Mucosa of stomach (tissue), 1 donor: Measurements from ENCODE around the gene PLLP.
"Not testable (repeated sequence)": the region's sequence is repeated elsewhere in the genome, so short reads cannot be mapped to it uniquely, and the experiment has no call there.

Source experiments
- H3K27me3 ChIP-seq: one replicate; pipeline ENCODE4 v1.7.0; 2013; ENCODE audit warnings: mild to moderate bottlenecking, low read length; ENCODE audit not compliant: control insufficient read depth, insufficient read depth
- H3K36me3 ChIP-seq: one replicate; pipeline ENCODE4 v1.7.0; 2013; ENCODE audit warnings: low read length; ENCODE audit not compliant: control insufficient read depth, insufficient read depth
- H3K4me1 ChIP-seq: one replicate; pipeline ENCODE4 v1.7.0; 2013; ENCODE audit warnings: mild to moderate bottlenecking, low read length; ENCODE audit not compliant: control insufficient read depth, insufficient read depth
- H3K4me3 ChIP-seq: one replicate; pipeline ENCODE4 v1.7.0; 2013; ENCODE audit warnings: low read length
- H3K9ac ChIP-seq: one replicate; pipeline ENCODE4 v1.7.0; 2013; ENCODE audit warnings: mild to moderate bottlenecking, low read length, moderate library complexity
- H3K9me3 ChIP-seq: one replicate; pipeline ENCODE4 v1.7.0; 2013; ENCODE audit warnings: mild to moderate bottlenecking, low read length, moderate library complexity; ENCODE audit not compliant: control insufficient read depth
- donor health status: Pancreatic carcinoma.

PLLP gene

DNA sequence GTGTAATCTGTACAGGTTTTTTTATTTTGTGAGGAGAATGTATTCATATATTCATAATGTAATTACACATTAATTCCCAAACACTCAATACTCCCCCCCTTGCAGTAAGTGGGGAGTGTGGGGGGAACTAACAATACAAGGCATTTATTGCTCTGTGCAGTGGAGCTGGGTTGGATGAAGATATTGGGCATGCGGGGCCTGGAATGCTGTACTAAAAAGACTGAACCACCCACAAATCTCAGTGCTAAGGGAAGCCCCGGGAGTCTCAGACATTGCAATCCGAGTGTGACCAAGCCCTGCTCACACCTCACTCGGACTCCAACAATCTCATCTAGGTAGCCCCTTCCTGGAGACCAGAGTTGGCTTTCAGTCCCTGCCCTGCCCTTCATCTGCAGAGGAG, 6.0 kb downstream of the PLLP start:
- H3K4me3 ChIP-seq = no peak overlapping the region
- no peak overlapping the region for H3K9ac ChIP-seq
- no peaks in the 10 kb centered on the region for H3K9me3 ChIP-seq
- peaks cover 61% of the 10 kb centered on the region for H3K4me1 ChIP-seq
- peaks cover 2% of the 10 kb centered on the region for H3K27me3 ChIP-seq
- no peaks in the 10 kb centered on the region for H3K36me3 ChIP-seq

DNA sequence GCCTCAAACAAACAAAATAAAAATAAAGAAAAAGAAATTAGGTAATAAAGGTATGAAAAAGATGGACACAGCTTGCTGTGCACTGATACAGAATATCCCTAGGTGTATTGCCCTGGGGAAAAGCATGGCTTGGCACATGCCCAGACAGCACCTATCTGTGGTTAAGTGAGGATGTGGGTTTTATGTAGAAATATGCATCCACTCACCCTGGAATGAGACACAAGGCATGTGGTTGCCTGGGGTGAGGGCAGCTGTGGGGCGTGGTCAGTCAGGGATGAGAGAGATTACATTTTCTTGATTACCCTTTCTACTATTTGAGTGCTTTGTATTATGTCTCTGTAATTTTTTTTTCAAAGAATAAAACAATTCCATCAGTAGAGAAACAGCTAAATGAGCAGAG, 6.9 kb downstream of the PLLP start:
- Histone ChIP-seq H3K4me1 (peaks cover 66% of the 10 kb centered on the region), H3K4me3 (no peak overlapping the region), H3K36me3 (no peaks in the 10 kb centered on the region), H3K27me3 (no peaks in the 10 kb centered on the region), H3K9ac (no peak overlapping the region), H3K9me3 (no peaks in the 10 kb centered on the region)

DNA sequence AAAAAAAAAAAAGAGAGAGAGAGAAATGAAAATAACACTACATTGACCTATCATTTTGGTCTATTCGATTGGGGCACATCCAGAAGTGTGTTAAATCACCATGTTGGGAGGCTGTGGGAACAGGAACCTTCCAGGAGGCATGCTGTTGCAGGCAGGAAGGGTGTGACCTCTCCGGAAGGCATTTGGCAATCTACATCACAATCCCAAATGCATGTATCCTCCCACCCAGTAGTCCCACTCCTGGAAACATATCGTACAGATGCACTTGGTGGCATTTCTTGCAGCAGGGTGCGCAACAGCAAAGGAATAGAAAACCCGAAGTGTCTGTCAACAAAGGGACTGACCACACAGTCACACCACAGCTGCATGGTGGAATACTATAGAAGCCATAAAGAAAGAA, 7.9 kb downstream of the PLLP start:
- H3K36me3 ChIP-seq = no peaks in the 10 kb centered on the region
- H3K27me3 ChIP-seq = no peaks in the 10 kb centered on the region
- peaks cover 71% of the 10 kb centered on the region for H3K4me1 ChIP-seq
- H3K9me3 ChIP-seq = no peaks in the 10 kb centered on the region
- no peak overlapping the region for H3K9ac ChIP-seq
- H3K4me3 ChIP-seq = no peak overlapping the region

DNA sequence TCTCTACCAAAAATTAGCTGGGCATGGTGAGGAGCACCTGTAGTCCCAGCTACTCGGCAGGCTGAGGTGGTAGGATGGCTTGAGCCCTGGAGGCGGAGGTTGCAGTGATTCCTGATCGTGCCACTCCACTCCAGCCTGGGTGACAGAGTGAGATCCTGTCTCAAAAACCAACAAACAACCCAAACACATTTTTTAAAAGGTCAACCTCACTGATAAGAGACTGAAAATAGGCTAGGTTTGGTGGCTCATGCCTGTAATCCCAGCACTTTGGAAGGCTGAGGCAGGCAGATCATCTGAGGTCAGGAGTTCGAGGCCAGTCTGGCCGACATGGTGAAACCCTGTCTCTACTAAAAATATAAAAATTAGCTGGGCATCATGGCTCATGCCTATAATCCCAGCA, 8.5 kb downstream of the PLLP start:
- not testable (repeated sequence) for H3K36me3 ChIP-seq, H3K9ac ChIP-seq

DNA sequence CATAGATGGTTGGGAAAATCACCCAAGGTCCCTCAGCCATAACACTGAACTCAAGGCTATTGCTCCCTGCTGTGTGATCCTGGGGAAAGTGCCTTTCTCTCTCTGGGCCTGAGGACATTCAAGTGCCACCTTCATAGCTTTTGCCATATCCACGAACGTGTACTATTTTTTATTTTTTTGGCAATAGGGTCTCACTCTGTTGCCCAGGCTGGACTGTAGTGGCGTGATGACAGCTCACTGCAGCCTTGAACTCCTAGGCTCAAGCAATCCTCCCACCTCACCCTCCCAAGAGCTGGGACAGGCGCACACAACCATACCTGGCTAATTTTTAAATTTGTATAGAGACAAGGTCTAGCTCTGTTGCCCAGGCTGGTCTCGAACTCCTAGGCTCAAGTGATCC, 10.6 kb downstream of the PLLP start:
- Histone ChIP-seq H3K4me1 (peaks cover 75% of the 10 kb centered on the region), H3K27me3 (no peaks in the 10 kb centered on the region), H3K9ac (no peak overlapping the region), H3K4me3 (no peak overlapping the region), H3K9me3 (no peaks in the 10 kb centered on the region), H3K36me3 (no peaks in the 10 kb centered on the region)

More for the DNA sequence above, 8.5 kb downstream of the PLLP start:
- peaks cover 75% of the 10 kb centered on the region for H3K4me1 ChIP-seq
- not testable (repeated sequence) for H3K27me3 ChIP-seq, H3K9me3 ChIP-seq, H3K4me3 ChIP-seq

DNA sequence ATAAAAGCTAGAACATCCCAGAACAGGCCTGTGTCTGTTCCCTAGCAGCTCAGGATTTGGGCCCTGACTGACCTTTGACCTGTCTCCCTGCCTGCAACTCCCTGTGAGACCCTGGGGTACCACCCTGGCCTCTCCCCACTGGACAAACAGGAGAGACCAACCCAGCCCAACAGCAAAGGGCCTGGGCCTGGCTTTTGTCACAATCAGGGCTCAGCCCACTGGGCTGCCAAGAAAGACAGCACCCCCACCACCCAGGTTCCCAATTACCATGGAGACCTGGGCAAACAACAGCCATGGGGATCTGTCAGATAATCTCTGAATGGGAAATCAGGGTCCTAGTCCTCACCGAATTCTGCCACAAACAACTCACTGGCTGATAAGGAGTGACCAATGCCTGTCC, 11.1 kb downstream of the PLLP start:
- peaks cover 75% of the 10 kb centered on the region for H3K4me1 ChIP-seq
- peak overlapping the region; percentile 22 for H3K9ac ChIP-seq
- H3K9me3 ChIP-seq = no peaks in the 10 kb centered on the region
- no peaks in the 10 kb centered on the region for H3K27me3 ChIP-seq
- no peaks in the 10 kb centered on the region for H3K36me3 ChIP-seq
- H3K4me3 ChIP-seq = no peak overlapping the region

DNA sequence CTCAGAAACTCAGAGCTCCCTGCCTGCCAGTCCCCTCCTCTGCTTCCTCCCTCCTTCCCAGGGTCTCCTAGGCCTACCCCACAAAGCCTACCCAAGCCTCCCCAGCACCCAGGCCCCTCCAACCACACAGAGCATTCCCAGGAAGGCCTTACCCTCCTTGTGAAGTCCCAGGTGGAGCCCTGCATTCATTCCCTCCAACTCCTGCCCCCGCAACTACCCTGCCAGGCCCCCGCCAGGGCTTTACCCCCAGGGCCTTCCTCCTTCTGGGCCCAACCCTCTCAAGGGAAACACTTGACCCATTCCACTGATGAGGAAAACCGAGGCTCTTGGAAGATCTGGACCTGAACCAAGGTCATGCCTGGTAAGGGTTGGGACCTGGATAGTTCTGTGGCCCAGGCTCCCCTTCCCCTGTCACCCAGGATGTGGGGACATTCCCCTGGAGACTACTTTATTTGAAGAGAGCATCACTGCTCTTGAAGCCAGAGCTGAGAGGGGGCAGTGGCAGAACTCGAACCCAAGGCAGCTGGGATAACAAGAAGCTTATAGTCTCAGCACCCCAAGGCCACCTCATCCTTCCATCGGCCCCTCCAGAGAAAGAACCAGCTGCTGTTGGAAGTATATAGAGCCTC, 12.5 kb downstream of the PLLP start:
- Histone ChIP-seq H3K4me1 (peaks cover 75% of the 10 kb centered on the region), H3K9ac (peak overlapping the region; percentile 16)

DNA sequence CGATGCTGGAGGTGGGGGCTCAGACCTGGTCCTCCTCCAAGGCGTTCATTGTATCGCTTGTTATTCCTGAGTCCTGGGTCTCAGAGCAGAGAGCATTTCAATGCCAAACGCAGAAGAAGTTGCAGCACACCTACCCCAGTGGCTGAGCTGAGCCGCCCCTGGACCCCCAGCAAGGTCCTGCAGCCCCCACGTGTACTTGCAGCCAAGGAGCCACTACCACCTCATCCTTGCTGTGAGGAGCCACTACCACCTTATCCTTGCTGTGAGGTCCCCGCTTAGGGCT, 13.5 kb downstream of the PLLP start:
- no peaks in the 10 kb centered on the region for H3K9me3 ChIP-seq
- H3K4me1 ChIP-seq = peaks cover 78% of the 10 kb centered on the region
- no peaks in the 10 kb centered on the region for H3K27me3 ChIP-seq
- H3K4me3 ChIP-seq = no peak overlapping the region
- H3K9ac ChIP-seq = no peak overlapping the region
- H3K36me3 ChIP-seq = no peaks in the 10 kb centered on the region

More for the DNA sequence above, 12.5 kb downstream of the PLLP start:
- H3K36me3 ChIP-seq = no peaks in the 10 kb centered on the region
- H3K27me3 ChIP-seq = no peaks in the 10 kb centered on the region
- H3K9me3 ChIP-seq = no peaks in the 10 kb centered on the region
- no peak overlapping the region for H3K4me3 ChIP-seq

DNA sequence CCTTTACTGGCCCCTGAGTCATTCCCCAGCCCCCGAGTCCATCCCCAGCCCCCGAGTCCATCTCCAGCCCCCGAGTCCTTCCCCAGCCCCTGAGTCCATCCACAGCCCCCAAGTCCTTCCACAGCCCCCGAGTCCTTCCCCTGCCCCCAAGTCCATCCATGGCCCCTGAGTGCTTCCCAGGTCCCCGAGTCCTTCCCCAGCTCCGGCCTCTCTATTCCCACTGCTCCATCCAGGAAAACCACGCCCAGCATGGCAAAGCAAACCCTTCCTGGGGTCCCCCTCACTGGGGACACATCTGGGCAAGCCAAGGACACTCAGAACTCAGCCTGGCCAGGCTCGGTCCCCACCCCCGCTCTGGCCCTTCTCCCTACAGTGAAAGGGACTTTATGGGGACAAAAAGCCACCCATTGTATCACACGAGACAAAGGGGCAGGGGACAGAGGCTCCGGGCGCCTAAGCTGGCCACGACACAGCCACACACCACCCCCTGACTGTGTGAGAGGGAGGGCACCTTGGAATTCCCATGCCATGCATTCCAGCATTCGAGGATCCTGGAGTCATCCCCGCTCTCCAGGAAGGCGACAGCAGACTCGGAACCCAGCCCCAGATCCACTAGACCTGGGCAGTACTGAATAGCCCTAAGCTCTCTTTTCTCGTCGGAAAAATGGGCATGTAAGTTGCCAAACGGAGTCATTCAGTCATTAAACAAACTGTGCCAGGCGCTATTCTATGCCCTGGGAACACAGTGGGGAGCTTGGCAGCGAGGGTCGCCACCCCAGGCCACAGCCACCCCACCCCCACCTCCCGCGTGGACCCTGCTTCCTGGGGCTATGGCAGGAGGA, 14.0 kb downstream of the PLLP start:
- Histone ChIP-seq H3K36me3 (no peaks in the 10 kb centered on the region), H3K9me3 (no peaks in the 10 kb centered on the region), H3K9ac (no peak overlapping the region), H3K27me3 (no peaks in the 10 kb centered on the region), H3K4me3 (no peak overlapping the region), H3K4me1 (peaks cover 84% of the 10 kb centered on the region)

DNA sequence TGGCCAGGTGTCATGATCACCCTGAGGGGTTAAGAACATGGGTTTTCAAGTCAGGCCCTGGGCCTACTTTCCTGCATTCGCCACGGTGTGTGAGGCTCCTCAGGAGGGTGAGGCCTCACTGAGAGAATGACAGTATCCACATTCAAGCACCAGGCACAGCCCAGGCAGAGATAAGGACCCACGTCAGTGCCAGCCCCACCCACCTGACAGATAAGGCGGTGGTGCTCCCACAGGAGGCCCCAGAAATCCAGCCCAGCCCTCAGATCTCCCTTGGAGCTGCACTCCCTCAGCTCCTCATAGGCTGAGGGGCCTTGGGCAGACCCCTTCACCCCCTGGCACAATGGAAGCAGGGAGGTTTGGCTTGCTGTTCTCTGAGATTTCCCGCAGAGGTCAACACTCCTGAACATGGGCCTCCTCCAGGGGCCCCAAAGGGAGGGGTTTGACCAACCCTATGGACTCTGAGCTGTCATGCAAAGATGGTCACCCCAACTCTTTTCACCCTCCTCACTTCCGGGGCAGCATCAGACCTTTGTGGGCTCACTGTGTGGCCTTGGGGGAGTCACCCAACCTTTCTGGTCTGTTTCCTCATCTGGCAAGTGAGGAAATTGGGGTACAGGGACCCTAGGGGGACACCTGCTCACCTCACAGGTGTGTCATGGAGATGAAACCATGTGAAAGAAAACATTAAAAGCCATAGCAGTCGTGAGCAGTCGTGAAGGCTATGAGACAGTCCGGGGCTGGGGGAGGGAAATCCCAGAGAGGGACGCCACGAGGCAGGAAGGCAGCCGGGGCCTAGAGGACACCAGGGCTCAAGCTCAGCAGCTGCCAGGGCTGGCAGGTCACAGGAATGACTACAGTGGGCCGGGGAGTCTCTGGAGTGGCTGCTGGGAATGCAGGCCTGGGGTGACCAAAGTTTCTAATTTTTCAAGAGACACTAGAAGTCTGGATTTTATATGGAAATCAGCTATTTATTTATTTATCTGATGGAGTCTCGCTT, 15.4 kb downstream of the PLLP start:
- Histone ChIP-seq H3K36me3 (no peaks in the 10 kb centered on the region), H3K4me3 (no peak overlapping the region), H3K4me1 (peaks cover 96% of the 10 kb centered on the region), H3K9me3 (no peaks in the 10 kb centered on the region), H3K27me3 (no peaks in the 10 kb centered on the region), H3K9ac (peak overlapping the region; percentile 67)

DNA sequence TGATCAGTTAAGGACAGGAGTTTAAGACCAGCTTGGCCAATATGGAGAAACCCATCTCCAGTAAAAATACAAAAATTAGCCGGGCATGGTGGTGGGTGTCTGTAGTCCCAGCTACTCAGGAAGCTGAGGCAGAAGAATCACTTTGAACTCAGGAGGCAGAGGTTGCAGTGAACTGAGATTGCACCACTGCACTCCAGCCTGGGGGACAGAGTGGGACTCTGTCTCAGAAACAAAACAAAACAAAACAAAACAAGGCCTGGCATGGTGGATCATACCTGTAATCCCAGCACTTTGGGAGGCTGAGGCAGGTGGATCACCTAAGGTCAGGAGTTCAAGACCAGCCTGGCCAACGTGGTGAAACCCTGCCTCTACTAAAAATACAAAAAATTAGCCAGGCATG, 17.1 kb downstream of the PLLP start:
- not testable (repeated sequence) for H3K9me3 ChIP-seq, H3K4me3 ChIP-seq, H3K36me3 ChIP-seq, H3K27me3 ChIP-seq
- Histone ChIP-seq H3K9ac (peak overlapping the region; percentile 69), H3K4me1 (peaks cover 95% of the 10 kb centered on the region)
